Activated naive CD4-positive, alpha-beta T cell treated with anti-CD3 and anti-CD28 coated beads for 36 hours (primary cell): ENCODE results near the gene CPLANE1. TPM values are rescaled to one million over a fixed set of nuclear protein-coding genes. Genes with fewer than 3 reads are reported as not detected.
A peak's percentile ranks its signal among the peaks of the same experiment; 100 is the strongest.

ENCODE experiments used
- CTCF ChIA-PET: fragments of 350-600 bp; sonication (Branson Sonifier 250); formaldehyde crosslinking; loops from one replicate; lab custom pipeline; 2021; ENCODE audit warnings: antibody characterized with exemption; lab: Charles Lee
- DNase-seq: peaks from one replicate; pipeline ENCODE4 v3.0.0-alpha.2; 2020
- H3K27ac Mint-ChIP-seq: one replicate; pipeline ENCODE4 v1.8.0; 2021; ENCODE audit warnings: mild to moderate bottlenecking, mixed read lengths
- H3K27me3 Mint-ChIP-seq: one replicate; pipeline ENCODE4 v1.8.0; 2021; ENCODE audit warnings: low read depth, mixed read lengths
- H3K36me3 Mint-ChIP-seq: one replicate; pipeline ENCODE4 v1.8.0; 2021; ENCODE audit warnings: low read depth, mixed read lengths
- H3K4me1 Mint-ChIP-seq: one replicate; pipeline ENCODE4 v1.8.0; 2021; ENCODE audit warnings: low read depth, mixed read lengths
- H3K4me3 Mint-ChIP-seq: one replicate; pipeline ENCODE4 v1.8.0; 2021; ENCODE audit warnings: mild to moderate bottlenecking, moderate library complexity, mixed read lengths
- H3K9me3 Mint-ChIP-seq: one replicate; pipeline ENCODE4 v1.8.0; 2021; ENCODE audit warnings: mixed read lengths
- intact Hi-C: fragments of 100-400 bp; cut with micrococcal nuclease; formaldehyde crosslinking; loops from one replicate; pipeline ENCODE4 v1.15.1; 2023
- total RNA-seq, 2 experiments: library from RNA; stranded (reverse); gene quantifications; one replicate each; pipeline ENCODE4 v1.2.3, GENCODE V29; 2021

Gene CPLANE1
- total RNA-seq, 2 experiments from 2014 or later: 3.6 to 5.2 TPM

- intact Hi-C loops: no loop called here
- Mint-ChIP-seq H3K27ac (no peak overlapping the region), H3K36me3 (peaks cover 22% of the 10 kb centered on the region), H3K27me3 (no peaks in the 10 kb centered on the region), H3K4me3 (no peak overlapping the region), H3K4me1 (no peaks in the 10 kb centered on the region), H3K9me3 (no peaks in the 10 kb centered on the region)
- DNase-seq: no peak
- CTCF ChIA-PET: interaction anchor here (0.5 kb wide), 1 partner anchor 13 kb away, joined by 4 read pairs; no protein-coding TSS in a partner anchor
Measured at GRCh38 chr5:37080697-37081096, 168.5 kb downstream of the CPLANE1 start.

GRCh38 chr5:37077146-37077545 lies 172.0 kb downstream of the CPLANE1 start:
- Mint-ChIP-seq H3K4me1 (no peaks in the 10 kb centered on the region), H3K4me3 (no peak overlapping the region), H3K9me3 (no peaks in the 10 kb centered on the region), H3K36me3 (peaks cover 16% of the 10 kb centered on the region), H3K27me3 (no peaks in the 10 kb centered on the region), H3K27ac (no peak overlapping the region)
- DNase-seq: no peak
- intact Hi-C loops: no loop called here
- CTCF ChIA-PET: no interaction called here

GRCh38 chr5:37075399-37075950 lies 173.7 kb downstream of the CPLANE1 start:
- Mint-ChIP-seq H3K9me3 (no peaks in the 10 kb centered on the region), H3K36me3 (peaks cover 16% of the 10 kb centered on the region), H3K4me1 (no peaks in the 10 kb centered on the region), H3K27me3 (no peaks in the 10 kb centered on the region), H3K4me3 (no peak overlapping the region), H3K27ac (no peak overlapping the region)
- DNase-seq: no peak
- intact Hi-C loops: no loop called here
- CTCF ChIA-PET: no interaction called here

- Mint-ChIP-seq H3K36me3 (no peaks in the 10 kb centered on the region), H3K4me3 (no peak overlapping the region), H3K4me1 (no peaks in the 10 kb centered on the region), H3K27ac (no peak overlapping the region), H3K9me3 (no peaks in the 10 kb centered on the region), H3K27me3 (no peaks in the 10 kb centered on the region)
- DNase-seq: no peak
- CTCF ChIA-PET: interaction anchor here (1.2 to 1.5 kb wide), 2 partner anchors 18 to 322 kb away, joined by 3 to 4 read pairs; no protein-coding TSS in a partner anchor
- intact Hi-C loops: no loop called here
Measured at GRCh38 chr5:37071901-37072581, 177.1 kb downstream of the CPLANE1 start.

- H3K4me3 Mint-ChIP-seq: no peak overlapping the region
- H3K36me3 Mint-ChIP-seq: no peaks in the 10 kb centered on the region
- no peak for DNase-seq
- no peaks in the 10 kb centered on the region for H3K4me1 Mint-ChIP-seq
- no peak overlapping the region for H3K27ac Mint-ChIP-seq
- CTCF ChIA-PET: interaction anchor here (1.2 to 1.5 kb wide), 2 partner anchors 19 to 321 kb away, joined by 3 to 4 read pairs; no protein-coding TSS in a partner anchor
- intact Hi-C loops: no loop called here
- no peaks in the 10 kb centered on the region for H3K9me3 Mint-ChIP-seq
- no peaks in the 10 kb centered on the region for H3K27me3 Mint-ChIP-seq
Measured at GRCh38 chr5:37071487-37071886, 177.7 kb downstream of the CPLANE1 start.

- Mint-ChIP-seq H3K36me3 (peaks cover 13% of the 10 kb centered on the region), H3K27ac (no peak overlapping the region), H3K27me3 (no peaks in the 10 kb centered on the region), H3K4me3 (no peak overlapping the region), H3K9me3 (no peaks in the 10 kb centered on the region), H3K4me1 (no peaks in the 10 kb centered on the region)
- no peak for DNase-seq
- CTCF ChIA-PET: no interaction called here
- intact Hi-C loops: no loop called here
Measured at GRCh38 chr5:37064442-37064841, 184.7 kb downstream of the CPLANE1 start.

GRCh38 chr5:37063739-37064138 lies 185.4 kb downstream of the CPLANE1 start:
- Mint-ChIP-seq H3K27me3 (no peaks in the 10 kb centered on the region), H3K4me3 (no peak overlapping the region), H3K36me3 (peaks cover 16% of the 10 kb centered on the region), H3K9me3 (no peaks in the 10 kb centered on the region), H3K27ac (no peak overlapping the region), H3K4me1 (no peaks in the 10 kb centered on the region)
- intact Hi-C loops: no loop called here
- CTCF ChIA-PET: no interaction called here
- no peak for DNase-seq

- CTCF ChIA-PET: no interaction called here
Measured at GRCh38 chr5:37060030-37060429, 189.1 kb downstream of the CPLANE1 start.

GRCh38 chr5:37056762-37057161 lies 192.4 kb downstream of the CPLANE1 start:
- Mint-ChIP-seq H3K27ac (no peak overlapping the region), H3K9me3 (no peaks in the 10 kb centered on the region), H3K4me1 (no peaks in the 10 kb centered on the region), H3K27me3 (no peaks in the 10 kb centered on the region), H3K36me3 (peaks cover 12% of the 10 kb centered on the region), H3K4me3 (no peak overlapping the region)
- no peak for DNase-seq
- intact Hi-C loops: no loop called here
- CTCF ChIA-PET: no interaction called here

More at GRCh38 chr5:37060030-37060429, 189.1 kb downstream of the CPLANE1 start:
- H3K4me3 Mint-ChIP-seq: no peak overlapping the region
- no peaks in the 10 kb centered on the region for H3K4me1 Mint-ChIP-seq
- DNase-seq: no peak
- intact Hi-C loops: no loop called here
- H3K36me3 Mint-ChIP-seq: peaks cover 18% of the 10 kb centered on the region
- peak overlapping the region; percentile 6 for H3K27ac Mint-ChIP-seq
- H3K27me3 Mint-ChIP-seq: no peaks in the 10 kb centered on the region
- H3K9me3 Mint-ChIP-seq: no peaks in the 10 kb centered on the region

Other genes starting within 250 kb of the CPLANE1 start
- gene NUP155, start 121.7 kb upstream of the CPLANE1 start, total RNA-seq: 10 to 100 TPM; 79.2 to 87.8 TPM
- gene WDR70, start 129.9 kb upstream of the CPLANE1 start, total RNA-seq: 10 to 100 TPM; 37.4 to 39.0 TPM